Stomach (tissue), 9 donors: ENCODE results near the gene MPST. TPM values are rescaled to one million over a fixed set of nuclear protein-coding genes. Genes with fewer than 3 reads are reported as not detected.
"Not testable (repeated sequence)": the region's sequence is repeated elsewhere in the genome, so short reads cannot be mapped to it uniquely, and the experiment has no call there.

Source experiments
- DNase-seq, 2 donors: peaks; one replicate each; pipeline versions ENCODE4 v3.0.0 to v3.0.0-alpha.2; 2013 to 2019
- H3K27ac ChIP-seq, 5 donors: fragments of 200-600 bp in 4 of 5; sonication (generic) in 4 of 5; one replicate each; pipeline ENCODE4 v1.5.1; 2013 to 2019; ENCODE audit warnings: mild to moderate bottlenecking in 1 of 5, moderate library complexity in 1 of 5
- H3K27me3 ChIP-seq, 3 donors: fragments of 200-600 bp; sonication (generic); one replicate each; pipeline ENCODE4 v1.5.1; 2017 to 2019; ENCODE audit warnings: mixed run types in 1 of 3
- H3K36me3 ChIP-seq, 4 donors: fragments of 200-600 bp; sonication (generic); 1 replicate in 3 of 4; 2 replicates in 1 of 4; pipeline ENCODE4 v1.5.1; 2016 to 2019
- H3K4me1 ChIP-seq, 4 donors: fragments of 200-600 bp; sonication (generic); one replicate each; pipeline ENCODE4 v1.5.1; 2016 to 2019
- H3K4me3 ChIP-seq, 4 donors: fragments of 200-600 bp; sonication (generic) in 3 of 4; one replicate each; pipeline ENCODE4 v1.5.1; 2016 to 2019; ENCODE audit warnings: mild to moderate bottlenecking in 1 of 4
- H3K9me3 ChIP-seq, 4 donors: fragments of 200-600 bp; sonication (generic); one replicate each; pipeline ENCODE4 v1.5.1; 2016 to 2019
- CTCF ChIP-seq, 7 experiments: fragments of 450-650 bp in 4 of 7; fragments of 200-600 bp in 3 of 7; sonication (generic) in 3 of 7; IDR thresholded peaks; one replicate each; pipeline ENCODE4 v1.5.1; 2016 to 2019; ENCODE audit warnings: antibody characterized with exemption in 7 of 7, control low read depth in 2 of 7, mild to moderate bottlenecking in 1 of 7
- EP300 ChIP-seq: sonication (generic); formaldehyde crosslinking; IDR thresholded peaks from one replicate; pipeline ENCODE4 v1.6.1; 2017; ENCODE audit warnings: antibody characterized with exemption
- POLR2A ChIP-seq, 4 donors: fragments of 450-650 bp; IDR thresholded peaks; one replicate each; pipeline ENCODE4 v1.6.1; 2016; ENCODE audit warnings: antibody characterized with exemption in 4 of 4, control low read depth in 2 of 4, mild to moderate bottlenecking in 1 of 4, moderate library complexity in 1 of 4
- POLR2AphosphoS5 ChIP-seq, 3 donors: sonication (generic); formaldehyde crosslinking; IDR thresholded peaks; one replicate each; pipeline ENCODE4 v1.6.1; 2016; ENCODE audit warnings: antibody characterized with exemption in 3 of 3
- WGBS, 5 donors: extraction: QIAGEN DNeasy Blood & Tissue Kit in 3 of 5; methylation state at CpG; one replicate each; pipeline versions ENCODE4 v1.1.5 to v1.1.7; 2013 to 2018; 5-methylcytosine and 5-hydroxymethylcytosine counted together
- intact Hi-C: fragments of 100-400 bp; cut with DNase I; formaldehyde crosslinking; loops from one replicate; pipeline ENCODE4 v1.15.1; 2023; ENCODE audit warnings: low total_unique reads
- polyA plus RNA-seq, 3 donors: library from polyadenylated mRNA; stranded (reverse); fragments of 200-250 nt; gene quantifications; one replicate each; pipeline ENCODE4 v1.2.3, GENCODE V29; 2013
- total RNA-seq, 5 donors: library from RNA; depleted of rRNA; stranded (reverse); fragments of >200 nt; gene quantifications; one replicate each; pipeline versions ENCODE4 v1.1.0 to v1.2.3, GENCODE V29; 2014 to 2016
- donor health status: healthy with polysubstance abuse.
- donor health status: Bipolar disorder and iron deficiency.
- donor health status: healthy.

MPST gene
- total and polyA plus RNA-seq, 8 donors, result 48.3 to 1,943 (median 154) TPM

GRCh38 chr22:37070744-37071143 lies 51.2 kb downstream of the MPST start:
- Histone ChIP-seq H3K36me3 (no peaks in the 10 kb centered on the region), H3K27ac (no peak overlapping the region), H3K4me1 (peaks cover 0 to 6% (median 3%) of the 10 kb centered on the region in 4 donors), H3K27me3 (peaks cover 8 to 84% (median 50%) of the 10 kb centered on the region in 3 donors), H3K4me3 (no peak overlapping the region), H3K9me3 (no peaks in the 10 kb centered on the region)
- DNase-seq, result no peak
- WGBS, 5 donors, result 38 to 55% (median 47%) methylated on average over 2 to 9 of the region's 9 CpGs
- intact Hi-C loops, result no loop called here
- TF ChIP-seq EP300 (no peak), POLR2AphosphoS5 (IDR thresholded peaks at IDR 0.05) (no peak), POLR2A (IDR thresholded peaks at IDR 0.05) (no peak), CTCF (IDR thresholded peaks at IDR 0.05) (no peak)

- H3K4me3 ChIP-seq, H3K9me3 ChIP-seq, H3K36me3 ChIP-seq, H3K27ac ChIP-seq, H3K4me1 ChIP-seq, DNase-seq, intact Hi-C loops: not testable (repeated sequence)
- peaks cover 8 to 83% (median 55%) of the 10 kb centered on the region in 3 donors for H3K27me3 ChIP-seq
- WGBS, 5 donors, result 91 to 97% (median 95%) methylated on average over 5 of the region's 5 CpGs
These were observed 52.5 kb downstream of the MPST start for GRCh38 chr22:37071850-37072592.

- H3K4me1 ChIP-seq, result peaks cover 0 to 7% (median 3%) of the 10 kb centered on the region in 4 donors
- H3K27ac ChIP-seq, result no peak overlapping the region
- 85 to 96% (median 94%) methylated on average over 8 of the region's 8 CpGs for WGBS, 5 donors
- H3K4me3 ChIP-seq, result no peak overlapping the region
- TF ChIP-seq POLR2A (IDR thresholded peaks at IDR 0.05) (no peak), POLR2AphosphoS5 (IDR thresholded peaks at IDR 0.05) (peak in 1 of 3 donors; percentile 30)
- no peaks in the 10 kb centered on the region for H3K36me3 ChIP-seq
- intact Hi-C loops, result no loop called here
- peaks cover 8 to 81% (median 52%) of the 10 kb centered on the region in 3 donors for H3K27me3 ChIP-seq
- no peak for DNase-seq
- no peaks in the 10 kb centered on the region for H3K9me3 ChIP-seq
These were observed 53.1 kb downstream of the MPST start for GRCh38 chr22:37072673-37073072.

- peaks cover under 1 to 74% (median 34%) of the 10 kb centered on the region in 3 donors for H3K27me3 ChIP-seq
- intact Hi-C loops, result no loop called here
- no peak overlapping the region for H3K27ac ChIP-seq
- H3K9me3 ChIP-seq, result no peaks in the 10 kb centered on the region
- H3K36me3 ChIP-seq, result no peaks in the 10 kb centered on the region
- 70 to 81% (median 79%) methylated on average over 16 of the region's 16 CpGs for WGBS, 5 donors
- TF ChIP-seq CTCF (IDR thresholded peaks at IDR 0.05) (no peak), POLR2A (IDR thresholded peaks at IDR 0.05) (no peak), POLR2AphosphoS5 (IDR thresholded peaks at IDR 0.05) (no peak), EP300 (no peak)
- DNase-seq, result no peak
- H3K4me3 ChIP-seq, result no peak overlapping the region
- H3K4me1 ChIP-seq, result peaks cover 0 to 8% (median 4%) of the 10 kb centered on the region in 4 donors
These were observed 55.0 kb downstream of the MPST start for GRCh38 chr22:37074537-37074936.

- no peak overlapping the region for H3K27ac ChIP-seq
- H3K4me1 ChIP-seq, result peaks cover 0 to 8% (median 4%) of the 10 kb centered on the region in 4 donors
- no peak for TF ChIP-seq POLR2A (IDR thresholded peaks at IDR 0.05)
- TF ChIP-seq EP300, result no peak
- no peak for TF ChIP-seq CTCF (IDR thresholded peaks at IDR 0.05)
- no peak for TF ChIP-seq POLR2AphosphoS5 (IDR thresholded peaks at IDR 0.05)
- DNase-seq, result no peak
- no peak overlapping the region for H3K4me3 ChIP-seq
- no peaks in the 10 kb centered on the region for H3K9me3 ChIP-seq
- intact Hi-C loops, result no loop called here
- no peaks in the 10 kb centered on the region for H3K36me3 ChIP-seq
- 47 to 63% (median 52%) methylated on average over 12 to 17 of the region's 17 CpGs for WGBS, 5 donors
- H3K27me3 ChIP-seq, result peaks cover 0 to 74% (median 29%) of the 10 kb centered on the region in 3 donors
These were observed 55.5 kb downstream of the MPST start for GRCh38 chr22:37075046-37075445.
